Tibial nerve (tissue), 4 donors: Measurements from ENCODE around the gene TARBP2. TPM values are rescaled to one million over a fixed set of nuclear protein-coding genes. Genes with fewer than 3 reads are reported as not detected.

Source experiments
- DNase-seq, 2 donors: peaks; one replicate each; pipeline ENCODE4 v3.0.0-alpha.2; 2019; ENCODE audit warnings: low spot score in 2 of 2
- H3K27ac ChIP-seq, 4 donors: fragments of 200-600 bp; sonication (generic) in 3 of 4; one replicate each; pipeline ENCODE4 v1.5.1; 2017 to 2019; ENCODE audit warnings: mild to moderate bottlenecking in 1 of 4
- H3K27me3 ChIP-seq, 2 donors: fragments of 200-600 bp; sonication (generic) in 1 of 2; one replicate each; pipeline versions ENCODE4 v1.5.1 to v1.6.0; 2017 to 2019
- H3K36me3 ChIP-seq, 3 donors: fragments of 200-600 bp; sonication (generic); one replicate each; pipeline ENCODE4 v1.5.1; 2018 to 2019
- H3K4me1 ChIP-seq, 4 donors: fragments of 200-600 bp; sonication (generic) in 3 of 4; one replicate each; pipeline ENCODE4 v1.5.1; 2017 to 2019
- H3K4me3 ChIP-seq, 4 donors: fragments of 200-600 bp; sonication (generic) in 3 of 4; one replicate each; pipeline ENCODE4 v1.5.1; 2017 to 2019; ENCODE audit warnings: mild to moderate bottlenecking in 1 of 4, moderate library complexity in 1 of 4
- H3K9me3 ChIP-seq, 4 donors: fragments of 200-600 bp; sonication (generic) in 3 of 4; one replicate each; pipeline ENCODE4 v1.5.1; 2017 to 2019
- EP300 ChIP-seq, 2 donors: sonication (generic); formaldehyde crosslinking; IDR thresholded peaks; one replicate each; pipeline ENCODE4 v1.6.1; 2017; ENCODE audit warnings: antibody characterized with exemption in 2 of 2, mild to moderate bottlenecking in 1 of 2
- POLR2A ChIP-seq, 2 donors: fragments of 450-650 bp; IDR thresholded peaks; one replicate each; pipeline ENCODE4 v1.6.1; 2017; ENCODE audit warnings: antibody characterized with exemption in 2 of 2, mild to moderate bottlenecking in 2 of 2, moderate library complexity in 2 of 2
- WGBS, 2 donors: methylation state at CpG; one replicate each; pipeline ENCODE4 v1.1.5; 2018; 5-methylcytosine and 5-hydroxymethylcytosine counted together
- total RNA-seq, 4 donors: library from RNA; depleted of rRNA; stranded (reverse); fragments of >200 nt; gene quantifications; one replicate each; pipeline ENCODE4 v1.1.0, GENCODE V29; 2016
- TF ChIP-seq, protein P1 (sequence below), 5 experiments: fragments of 200-600 bp in 3 of 5; fragments of 450-650 bp in 2 of 5; sonication (generic) in 3 of 5; IDR thresholded peaks; one replicate each; pipeline ENCODE4 v1.5.1; 2016 to 2019; ENCODE audit warnings: antibody characterized with exemption in 5 of 5, mild to moderate bottlenecking in 3 of 5, moderate library complexity in 2 of 5

Gene TARBP2, protein sequence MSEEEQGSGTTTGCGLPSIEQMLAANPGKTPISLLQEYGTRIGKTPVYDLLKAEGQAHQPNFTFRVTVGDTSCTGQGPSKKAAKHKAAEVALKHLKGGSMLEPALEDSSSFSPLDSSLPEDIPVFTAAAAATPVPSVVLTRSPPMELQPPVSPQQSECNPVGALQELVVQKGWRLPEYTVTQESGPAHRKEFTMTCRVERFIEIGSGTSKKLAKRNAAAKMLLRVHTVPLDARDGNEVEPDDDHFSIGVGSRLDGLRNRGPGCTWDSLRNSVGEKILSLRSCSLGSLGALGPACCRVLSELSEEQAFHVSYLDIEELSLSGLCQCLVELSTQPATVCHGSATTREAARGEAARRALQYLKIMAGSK
- 10 to 100 TPM; 25.3 to 56.4 (median 36.1) TPM for total RNA-seq

- WGBS, 2 donors, result 1% methylated on average over 29 to 47 of the region's 74 CpGs
- Histone ChIP-seq H3K4me3 (peak within 1 kb of the TSS; percentile 76 to 83 (median 77)), H3K27me3 (no peaks in the 10 kb centered on the region), H3K4me1 (peaks cover 2 to 71% (median 29%) of the 10 kb centered on the region in 4 donors), H3K27ac (peak within 1 kb of the TSS; percentile 94 to 100 (median 98)), H3K36me3 (peaks cover 0 to 25% (median 3%) of the 10 kb centered on the region in 3 donors), H3K9me3 (no peaks in the 10 kb centered on the region)
- DNase-seq, result peak; percentile 99 to 100
- TF ChIP-seq EP300 (IDR thresholded peaks at IDR 0.05) (peak; percentile 36 to 88), POLR2A (IDR thresholded peaks at IDR 0.05) (peak; percentile 3 to 54)
- TF ChIP-seq, protein P1, sequence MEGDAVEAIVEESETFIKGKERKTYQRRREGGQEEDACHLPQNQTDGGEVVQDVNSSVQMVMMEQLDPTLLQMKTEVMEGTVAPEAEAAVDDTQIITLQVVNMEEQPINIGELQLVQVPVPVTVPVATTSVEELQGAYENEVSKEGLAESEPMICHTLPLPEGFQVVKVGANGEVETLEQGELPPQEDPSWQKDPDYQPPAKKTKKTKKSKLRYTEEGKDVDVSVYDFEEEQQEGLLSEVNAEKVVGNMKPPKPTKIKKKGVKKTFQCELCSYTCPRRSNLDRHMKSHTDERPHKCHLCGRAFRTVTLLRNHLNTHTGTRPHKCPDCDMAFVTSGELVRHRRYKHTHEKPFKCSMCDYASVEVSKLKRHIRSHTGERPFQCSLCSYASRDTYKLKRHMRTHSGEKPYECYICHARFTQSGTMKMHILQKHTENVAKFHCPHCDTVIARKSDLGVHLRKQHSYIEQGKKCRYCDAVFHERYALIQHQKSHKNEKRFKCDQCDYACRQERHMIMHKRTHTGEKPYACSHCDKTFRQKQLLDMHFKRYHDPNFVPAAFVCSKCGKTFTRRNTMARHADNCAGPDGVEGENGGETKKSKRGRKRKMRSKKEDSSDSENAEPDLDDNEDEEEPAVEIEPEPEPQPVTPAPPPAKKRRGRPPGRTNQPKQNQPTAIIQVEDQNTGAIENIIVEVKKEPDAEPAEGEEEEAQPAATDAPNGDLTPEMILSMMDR (IDR thresholded peaks at IDR 0.05), result peak in 2 of 5 experiments; percentile 16 to 52
Measured at GRCh38 chr12:53500776-53501614, at the start of gene TARBP2. Gene TARBP2, plus strand, starts transcription at chr12:53501283. Its CDS starts 126 bp downstream, at chr12:53501409.

GRCh38 chr12:53451661-53452158, 49.4 kb upstream of the TARBP2 start, which contains the start of gene PCBP2:
Gene PCBP2, plus strand, starts transcription at chr12:53452102. Its CDS starts 2,699 bp downstream, at chr12:53454801.
- no peaks in the 10 kb centered on the region for H3K27me3 ChIP-seq
- no peaks in the 10 kb centered on the region for H3K9me3 ChIP-seq
- 0 to 1% methylated on average over 15 to 29 of the region's 32 CpGs for WGBS, 2 donors
- H3K27ac ChIP-seq, result peak within 1 kb of the TSS; percentile 91 to 98 (median 96)
- DNase-seq, result peak; percentile 92 to 94
- TF ChIP-seq EP300 (IDR thresholded peaks at IDR 0.05) (peak; percentile 84 to 93), POLR2A (IDR thresholded peaks at IDR 0.05) (peak in 1 of 2 donors; percentile 64)
- TF ChIP-seq, protein P1 (IDR thresholded peaks at IDR 0.05), result peak; percentile 80 to 97 (median 93)
- peaks cover 0 to 43% (median 20%) of the 10 kb centered on the region in 4 donors for H3K4me1 ChIP-seq
- H3K36me3 ChIP-seq, result peaks cover 0 to 44% (median 20%) of the 10 kb centered on the region in 3 donors
- H3K4me3 ChIP-seq, result peak within 1 kb of the TSS; percentile 71 to 96 (median 86)

- 1% methylated on average over 49 to 55 of the region's 82 CpGs for WGBS, 2 donors
- TF ChIP-seq EP300 (IDR thresholded peaks at IDR 0.05), result peak; percentile 17 to 37
- TF ChIP-seq, protein P1 (IDR thresholded peaks at IDR 0.05), result peak in 4 of 5 experiments; percentile 3 to 56 (median 37)
- TF ChIP-seq POLR2A (IDR thresholded peaks at IDR 0.05), result peak in 1 of 2 donors; percentile 5
- peak; percentile 76 to 82 for DNase-seq
- H3K4me1 ChIP-seq, result peaks cover 0 to 50% (median 20%) of the 10 kb centered on the region in 4 donors
- H3K27me3 ChIP-seq, result no peaks in the 10 kb centered on the region
- H3K36me3 ChIP-seq, result peaks cover 0 to 45% (median 23%) of the 10 kb centered on the region in 3 donors
- peak overlapping the region; percentile 71 to 96 (median 86) for H3K4me3 ChIP-seq
- H3K27ac ChIP-seq, result peak overlapping the region; percentile 91 to 98 (median 96)
- no peaks in the 10 kb centered on the region for H3K9me3 ChIP-seq
Measured at GRCh38 chr12:53452159-53453077, 48.7 kb upstream of the TARBP2 start.

DNA sequence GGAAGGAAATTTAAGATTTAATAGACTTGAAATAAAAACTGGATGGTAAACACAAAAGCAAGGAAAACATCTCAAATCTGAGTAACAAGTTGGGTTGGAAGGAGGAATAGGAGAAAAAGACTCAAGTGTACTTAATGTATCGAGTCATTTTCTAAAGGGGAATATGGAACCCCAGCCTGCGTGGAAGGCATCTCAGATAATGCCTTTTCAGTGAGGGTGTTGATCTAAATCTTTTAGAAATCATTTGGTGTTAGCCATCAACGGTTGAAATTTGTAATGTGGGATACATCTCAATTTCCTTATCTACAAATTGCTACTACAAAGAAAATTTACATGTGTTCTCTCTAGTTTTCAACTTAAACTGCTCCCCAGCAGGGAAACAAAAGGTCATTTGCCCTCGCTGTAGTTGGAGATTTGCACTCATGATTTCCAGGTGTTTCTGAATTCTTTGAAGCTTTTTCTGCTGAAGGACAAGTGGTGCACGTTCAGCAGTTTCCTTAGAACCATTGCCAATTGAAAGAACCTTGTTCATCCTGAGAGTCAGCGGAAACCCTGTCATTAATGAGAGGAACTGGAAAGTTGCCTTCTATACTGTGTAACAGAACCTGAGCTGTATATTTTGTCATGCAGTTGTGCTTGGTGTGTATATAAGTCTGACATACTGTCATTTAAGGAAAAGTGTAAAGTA, 47.0 kb upstream of the TARBP2 start:
- Histone ChIP-seq H3K9me3 (no peaks in the 10 kb centered on the region), H3K4me3 (peak overlapping the region in 1 of 4 donors; percentile 71), H3K27me3 (no peaks in the 10 kb centered on the region), H3K27ac (no peak overlapping the region), H3K4me1 (peaks cover 0 to 55% (median 20%) of the 10 kb centered on the region in 4 donors), H3K36me3 (peaks cover 0 to 47% (median 31%) of the 10 kb centered on the region in 3 donors)
- no peak for TF ChIP-seq EP300 (IDR thresholded peaks at IDR 0.05)
- no peak for TF ChIP-seq POLR2A (IDR thresholded peaks at IDR 0.05)
- DNase-seq, result no peak
- 25 to 27% methylated on average over 6 of the region's 6 CpGs for WGBS, 2 donors
